HG03558 (cell line): ENCODE data around the gene CACNA2D3.

Source experiments
- ATAC-seq: cut with Tn5 transposase; IDR thresholded peaks from one replicate; pipeline ENCODE4 v1.9.1; 2021; ENCODE audit warnings: moderate number of reproducible peaks; ENCODE audit not compliant: unreplicated experiment; ENCODE audit errors: extremely low read depth

The CACNA2D3 gene

DNA sequence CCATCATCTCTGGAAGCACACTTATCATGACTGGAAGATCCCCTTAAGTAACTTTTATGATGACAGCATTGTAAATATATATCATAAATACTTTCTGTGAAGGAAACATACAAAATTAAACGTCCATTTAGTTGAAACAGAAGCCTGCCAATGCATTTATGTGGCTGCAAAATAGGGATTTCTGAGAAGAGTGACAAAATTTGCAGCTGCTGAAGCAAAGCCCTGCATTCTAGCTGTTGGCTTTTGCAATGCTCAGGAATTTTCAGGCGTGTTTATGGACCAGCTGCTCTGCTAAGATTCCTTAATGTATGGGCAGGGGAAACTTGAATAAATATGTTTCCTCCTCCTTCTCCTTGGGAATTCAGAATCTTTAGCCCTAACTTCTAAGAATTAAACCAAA, 137.3 kb downstream of the CACNA2D3 start:
- ATAC-seq = no peak

DNA sequence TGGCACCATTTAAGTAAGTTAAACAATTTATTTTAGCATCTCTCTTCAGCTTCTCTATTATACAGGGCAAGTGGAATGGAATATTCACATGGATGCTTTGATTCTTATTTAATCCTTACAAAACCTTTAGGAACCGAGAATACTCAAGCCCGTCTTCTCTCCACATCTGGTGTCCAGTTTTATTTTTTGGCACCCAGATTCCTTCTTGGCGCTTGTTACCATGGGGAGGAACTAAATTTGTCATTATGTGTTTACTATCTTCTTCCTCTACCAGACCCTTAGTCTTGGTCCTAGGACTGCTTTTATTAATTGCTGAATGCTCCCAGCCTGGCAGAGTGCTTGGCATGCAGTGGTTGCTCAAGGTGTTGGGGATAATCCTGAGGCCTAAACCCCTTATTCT, 138.8 kb downstream of the CACNA2D3 start:
- no peak for ATAC-seq

GRCh38 chr3:54262541-54262940, 140.2 kb downstream of the CACNA2D3 start:
- no peak for ATAC-seq

DNA sequence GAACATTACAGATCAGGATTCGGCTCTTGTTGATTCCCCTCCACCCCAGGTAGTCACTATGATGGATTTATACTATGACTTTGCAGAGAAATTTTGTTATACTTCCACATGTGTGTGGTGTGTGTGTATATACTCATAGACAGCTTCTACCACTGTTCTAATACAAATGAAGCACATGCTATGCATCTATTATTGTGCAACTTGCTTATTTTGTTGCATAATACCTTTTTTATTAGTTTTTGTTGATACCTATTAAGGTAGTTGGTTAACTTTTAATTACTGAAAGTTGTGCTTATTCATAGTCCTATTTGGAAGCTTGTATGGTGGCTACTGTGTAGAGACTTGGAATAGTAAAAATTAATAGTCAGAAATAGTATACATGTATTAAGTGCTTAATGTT, 140.6 kb downstream of the CACNA2D3 start:
- ATAC-seq = no peak

DNA sequence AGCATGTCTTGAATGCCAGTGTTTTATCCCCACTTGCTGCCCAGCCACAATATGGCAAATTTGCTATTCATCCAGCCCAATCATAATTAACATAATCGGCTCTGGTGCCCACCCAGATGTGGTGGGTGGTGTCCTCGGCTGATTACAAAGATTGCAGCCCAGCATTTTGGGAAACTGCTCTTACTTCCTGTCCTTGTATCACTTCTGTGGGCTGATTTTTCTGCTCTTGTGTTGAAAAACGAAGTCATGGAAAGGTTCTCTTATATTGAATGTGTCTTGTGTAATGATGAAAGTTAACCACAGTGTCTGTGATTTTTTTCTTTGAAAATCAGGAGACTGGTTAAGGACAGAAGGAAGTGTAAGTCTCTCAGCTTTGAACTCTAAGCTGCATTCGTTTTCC, 141.7 kb downstream of the CACNA2D3 start:
- no peak for ATAC-seq

DNA sequence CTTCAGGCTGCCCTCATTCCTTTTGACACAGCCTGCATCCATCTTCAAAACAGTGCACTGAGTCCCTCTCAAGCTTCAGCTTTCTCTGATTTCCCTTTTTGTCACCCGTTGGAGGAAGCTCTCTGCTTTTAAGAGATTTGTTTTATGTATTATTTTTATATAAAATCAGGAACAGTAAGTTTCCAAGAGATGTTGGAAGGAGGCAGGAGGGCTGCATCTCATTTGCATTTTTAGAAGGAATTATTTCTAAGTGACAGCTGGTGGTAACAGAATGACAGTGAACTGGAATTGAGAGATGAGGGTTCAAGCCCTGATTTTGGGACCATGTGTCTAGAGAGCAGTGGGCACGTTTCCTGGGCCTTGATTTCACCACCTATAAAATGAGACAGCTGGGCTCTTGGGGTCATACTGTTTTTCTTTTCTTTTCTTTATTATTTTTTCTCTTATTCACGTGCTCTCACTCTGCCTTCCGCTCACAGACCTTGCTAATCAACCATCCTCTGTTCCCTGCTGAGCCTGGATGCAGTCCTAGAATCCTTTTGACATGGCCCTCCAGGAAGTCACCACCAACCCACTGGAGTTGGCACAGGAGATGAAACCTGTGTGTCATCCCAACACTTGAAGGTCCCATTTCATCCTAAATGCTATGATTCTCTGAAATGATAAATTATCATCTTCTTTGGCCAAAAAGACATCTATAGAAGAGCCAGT, 148.6 kb downstream of the CACNA2D3 start:
- ATAC-seq = no peak

GRCh38 chr3:54273791-54274190, 151.4 kb downstream of the CACNA2D3 start:
- no peak for ATAC-seq

DNA sequence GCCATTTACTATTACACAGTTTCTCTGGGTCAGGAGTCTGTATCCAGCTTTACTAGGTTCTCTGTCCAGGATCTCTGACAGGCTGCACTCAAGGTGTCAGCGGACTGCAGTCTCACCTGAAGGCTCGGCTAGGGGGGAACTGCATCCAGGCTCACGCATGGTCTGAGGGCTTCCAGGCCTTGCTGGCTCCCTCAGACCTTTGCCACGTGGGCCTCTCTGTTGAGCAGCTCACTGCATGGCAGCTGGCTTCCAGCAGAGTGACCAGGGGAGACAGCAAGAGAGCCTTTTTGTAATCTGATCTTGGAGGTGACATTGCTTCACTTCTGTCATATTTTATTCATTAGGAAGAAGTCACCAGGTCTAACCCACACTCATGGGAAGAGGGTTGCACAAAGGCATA, 152.3 kb downstream of the CACNA2D3 start:
- ATAC-seq = no peak

GRCh38 chr3:54279005-54279583, 156.7 kb downstream of the CACNA2D3 start:
- ATAC-seq = no peak

DNA sequence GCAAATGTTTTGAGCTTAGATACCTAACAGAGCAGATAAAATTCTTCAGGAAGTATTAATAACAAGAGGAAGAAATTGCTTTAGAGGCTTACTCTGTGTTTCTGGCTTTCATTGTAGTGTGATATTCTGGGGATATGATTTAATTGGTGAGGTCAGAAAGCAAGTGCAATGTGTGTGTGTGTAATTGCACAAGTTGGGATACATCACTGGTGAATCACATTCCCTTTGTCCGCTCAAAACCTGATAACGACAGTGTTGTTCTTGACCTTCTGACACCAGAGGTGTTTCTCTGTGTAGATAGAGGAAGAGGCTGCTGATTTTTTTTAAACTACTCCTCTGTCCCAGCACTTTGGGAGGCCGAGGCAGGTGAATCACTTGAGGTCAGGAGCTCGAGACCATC, 161.1 kb downstream of the CACNA2D3 start:
- ATAC-seq = no peak

GRCh38 chr3:54294214-54294613, 171.9 kb downstream of the CACNA2D3 start:
- ATAC-seq = no peak

DNA sequence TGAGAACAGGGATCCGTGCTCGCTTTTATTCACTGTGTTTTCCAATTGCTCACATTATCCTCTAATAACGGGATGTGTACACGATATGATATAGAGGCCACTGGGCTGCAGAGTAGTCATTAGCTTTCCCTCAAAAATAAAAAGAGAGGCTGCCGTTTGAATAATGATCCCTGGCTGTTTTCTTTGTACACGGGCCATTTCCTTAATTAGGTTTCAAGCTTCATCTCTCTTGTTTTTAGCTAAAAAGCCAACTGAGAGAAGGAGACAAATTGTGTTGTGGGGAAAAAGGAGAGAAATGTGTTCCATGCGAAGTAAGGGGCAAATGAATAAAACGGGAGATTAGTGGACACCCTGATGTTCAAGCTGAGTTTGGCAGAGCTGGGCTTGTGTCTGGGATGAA, 174.2 kb downstream of the CACNA2D3 start:
- ATAC-seq = no peak

GRCh38 chr3:54299169-54299935, 177.0 kb downstream of the CACNA2D3 start:
- no peak for ATAC-seq

DNA sequence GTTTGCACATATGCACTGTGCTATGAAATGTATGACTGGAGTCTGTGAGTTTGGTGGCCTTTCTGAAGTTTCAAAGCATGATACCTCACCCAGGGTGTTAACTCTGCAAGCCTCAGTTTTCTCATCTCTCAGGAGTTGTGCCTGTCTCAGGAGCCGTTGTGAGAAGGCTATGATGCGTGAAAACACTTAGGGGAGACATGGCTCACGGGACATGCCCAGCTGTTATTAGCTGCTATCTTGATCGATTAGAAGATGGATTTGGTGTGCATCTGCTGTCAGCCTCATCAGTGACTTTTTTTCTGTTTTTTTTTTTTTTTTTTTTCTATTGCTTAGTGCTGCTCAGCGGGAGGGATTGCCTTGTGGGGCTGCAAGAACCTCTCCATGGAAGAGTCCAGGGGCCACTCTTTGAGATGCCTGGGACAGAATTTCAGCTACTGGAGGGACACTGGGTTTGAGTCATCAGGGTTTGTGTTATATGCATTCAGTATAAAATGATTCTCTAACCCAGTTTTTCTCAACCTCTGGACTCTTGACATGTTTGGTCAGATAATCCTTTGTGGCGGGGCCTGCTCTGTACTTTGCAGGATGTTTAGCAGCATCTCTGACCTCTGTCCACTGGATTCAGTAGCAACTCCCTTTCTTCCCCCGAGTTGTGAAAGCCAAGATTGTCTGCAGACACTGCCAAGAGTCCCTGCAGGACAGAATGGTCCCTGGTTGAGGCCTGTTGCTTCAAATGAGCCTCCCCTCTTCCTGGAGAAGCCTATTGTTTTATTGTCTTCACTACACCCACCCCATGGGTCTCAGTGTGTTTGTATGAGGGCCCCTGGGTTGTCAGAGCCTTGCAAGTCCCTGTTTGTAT, 181.4 kb downstream of the CACNA2D3 start:
- no peak for ATAC-seq

- no peak for ATAC-seq
Measured at GRCh38 chr3:54304877-54305276, 182.5 kb downstream of the CACNA2D3 start.

- no peak for ATAC-seq
Measured at GRCh38 chr3:54305409-54306099, 183.2 kb downstream of the CACNA2D3 start.

DNA sequence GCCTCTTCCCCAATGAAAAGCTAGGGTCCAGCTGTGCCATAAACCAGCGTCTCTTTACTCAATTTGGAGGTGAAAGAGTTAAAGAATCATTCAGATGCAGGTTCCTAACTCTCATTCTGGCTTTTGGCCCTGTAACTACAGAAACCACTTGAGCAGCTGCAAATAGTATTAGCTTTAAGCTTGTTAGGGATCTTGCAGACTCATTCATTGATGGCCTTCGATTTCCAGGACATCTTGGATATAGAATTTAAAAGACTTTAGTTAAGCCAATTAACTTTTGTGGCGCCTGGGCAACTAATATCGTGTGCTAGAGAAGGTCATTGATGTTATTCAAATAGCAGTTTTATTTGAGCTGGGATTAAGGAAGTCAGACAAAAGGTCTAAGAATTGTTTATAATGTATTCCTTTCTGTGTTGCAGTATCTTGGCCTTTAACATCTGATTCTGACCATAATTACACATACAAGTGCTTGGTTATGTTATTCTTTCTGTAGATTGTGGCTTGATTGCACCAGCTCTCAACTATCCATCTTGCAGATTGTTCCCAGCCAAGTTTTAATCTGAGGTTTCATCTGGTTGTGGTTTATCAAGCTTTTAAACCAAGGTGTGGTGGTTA, 185.3 kb downstream of the CACNA2D3 start:
- ATAC-seq = no peak

GRCh38 chr3:54309601-54310000, 187.2 kb downstream of the CACNA2D3 start:
- ATAC-seq = no peak

GRCh38 chr3:54311211-54311747, 188.9 kb downstream of the CACNA2D3 start:
- no peak for ATAC-seq
